22Rv1 (cell line): ENCODE measurements around the gene AIG1.

ENCODE experiments used
- CTCF ChIP-seq: fragments of 450-650 bp; IDR thresholded peaks from 2 replicates; pipeline ENCODE4 v1.5.1; 2017; ENCODE audit warnings: mild to moderate bottlenecking
- ZFX ChIP-seq: fragments of 450-650 bp; IDR thresholded peaks from 2 replicates; pipeline ENCODE4 v1.6.1; 2017; ENCODE audit warnings: antibody characterized with exemption, borderline replicate concordance

GRCh38 chr6:143260857-143261256 lies 200.2 kb downstream of the AIG1 start:
- TF ChIP-seq CTCF = no peak
- no peak for TF ChIP-seq ZFX
